CD1c-positive myeloid dendritic cell (primary cell): ENCODE measurements around the gene SGSH.

Experiments
- DNase-seq: peaks from one replicate; pipeline ENCODE4 v3.0.0-alpha.2; 2016; ENCODE audit errors: extremely low spot score

The SGSH gene

DNA sequence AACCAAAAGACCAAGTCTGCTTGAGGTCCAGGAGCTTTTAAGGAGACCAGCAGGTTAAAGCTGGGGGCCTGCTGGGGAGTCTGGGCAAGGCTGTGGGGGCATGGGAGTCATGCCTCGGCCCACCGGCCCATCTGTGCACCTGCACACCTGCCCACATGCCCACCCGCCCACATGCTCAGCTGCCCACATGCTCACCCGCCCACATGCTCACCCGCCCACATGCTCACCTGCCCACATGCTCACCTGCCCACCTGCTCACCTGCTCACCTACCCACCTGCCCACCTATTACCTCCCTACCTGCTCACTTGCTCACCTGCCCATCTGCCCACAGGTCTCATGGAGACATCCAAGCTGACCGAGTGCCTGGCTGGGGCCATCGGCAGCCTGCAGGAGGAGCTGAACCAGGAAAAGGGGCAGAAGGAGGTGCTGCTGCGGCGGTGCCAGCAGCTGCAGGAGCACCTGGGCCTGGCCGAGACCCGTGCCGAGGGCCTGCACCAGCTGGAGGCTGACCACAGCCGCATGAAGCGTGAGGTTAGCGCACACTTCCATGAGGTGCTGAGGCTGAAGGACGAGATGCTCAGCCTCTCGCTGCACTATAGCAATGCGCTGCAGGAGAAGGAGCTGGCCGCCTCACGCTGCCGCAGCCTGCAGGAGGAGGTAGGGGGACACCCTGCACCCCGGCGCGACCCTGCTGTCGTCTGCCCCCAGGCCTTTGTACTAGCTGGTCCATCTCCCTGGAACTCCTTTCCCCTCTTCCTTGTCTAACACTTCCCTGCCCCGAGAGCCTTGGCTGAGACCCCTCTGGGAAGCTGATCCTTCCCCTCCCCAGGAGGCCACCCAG lies 36.3 kb downstream of the SGSH start:
- no peak for DNase-seq

DNA sequence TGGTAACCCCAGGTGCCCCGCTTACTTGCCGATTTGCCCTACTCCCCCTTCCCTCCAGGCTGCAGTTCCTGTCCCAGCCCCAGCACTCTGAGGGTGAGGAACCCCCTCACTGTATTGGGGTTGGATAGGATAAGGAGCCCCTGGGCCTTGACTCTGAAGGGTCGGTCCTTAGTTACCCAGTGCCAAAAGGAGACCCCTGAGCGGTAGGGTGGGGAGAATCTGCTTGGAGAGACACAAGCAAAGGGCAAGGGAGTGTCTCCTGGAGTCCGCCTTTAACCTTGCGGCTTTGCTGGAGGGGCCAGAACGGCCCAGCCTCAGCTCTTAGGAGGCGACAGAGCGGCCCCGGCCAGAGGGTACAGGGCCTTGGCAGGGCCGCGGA lies 37.3 kb downstream of the SGSH start:
- no peak for DNase-seq

DNA sequence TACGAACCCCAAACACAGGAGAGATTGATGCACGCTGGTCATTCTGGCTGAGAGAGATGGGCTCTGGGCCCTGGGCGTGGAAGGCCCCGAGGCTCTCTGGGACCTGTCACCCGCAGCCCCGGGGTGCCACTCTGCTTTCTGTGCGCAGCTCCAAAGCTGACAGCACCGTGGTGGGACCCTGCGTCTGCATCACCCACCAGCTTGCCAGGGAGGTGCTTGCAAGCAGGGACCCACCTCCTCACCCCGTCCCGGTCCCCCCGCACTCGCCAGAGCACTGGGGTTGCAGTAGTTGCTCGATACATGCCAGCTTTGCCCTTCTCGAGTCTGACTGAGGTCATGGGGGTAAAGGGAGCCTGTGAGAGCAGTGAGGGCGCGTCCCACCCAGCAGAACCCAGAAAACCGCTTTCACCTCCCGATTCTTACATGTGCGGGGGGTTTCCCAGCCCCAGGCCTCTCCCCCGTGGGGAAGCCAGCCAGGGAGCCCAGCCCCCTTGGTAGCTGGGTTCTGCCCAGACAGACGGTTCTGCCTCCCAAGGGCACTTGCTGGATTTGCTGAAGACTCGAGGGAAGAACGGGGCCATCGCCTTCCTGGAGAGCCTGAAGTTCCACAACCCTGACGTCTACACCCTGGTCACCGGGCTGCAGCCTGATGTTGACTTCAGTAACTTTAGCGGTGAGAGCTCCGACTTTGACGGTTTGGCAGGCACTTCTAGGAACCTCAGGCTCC lies 37.9 kb downstream of the SGSH start:
- no peak for DNase-seq

DNA sequence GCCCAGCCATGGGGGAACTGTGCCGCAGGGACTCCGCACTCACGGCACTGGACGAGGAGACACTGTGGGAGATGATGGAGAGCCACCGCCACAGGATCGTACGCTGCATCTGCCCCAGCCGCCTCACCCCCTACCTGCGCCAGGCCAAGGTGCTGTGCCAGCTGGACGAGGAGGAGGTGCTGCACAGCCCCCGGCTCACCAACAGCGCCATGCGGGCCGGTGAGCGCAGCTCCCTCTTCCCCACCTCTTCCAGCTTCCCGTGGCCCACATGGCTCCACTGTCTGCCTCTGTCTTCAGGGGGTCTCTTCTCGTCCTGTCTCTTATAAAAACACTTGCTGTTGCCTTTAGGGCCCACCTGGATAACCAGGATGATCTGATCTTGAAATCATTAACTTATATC lies 38.7 kb downstream of the SGSH start:
- DNase-seq = no peak

DNA sequence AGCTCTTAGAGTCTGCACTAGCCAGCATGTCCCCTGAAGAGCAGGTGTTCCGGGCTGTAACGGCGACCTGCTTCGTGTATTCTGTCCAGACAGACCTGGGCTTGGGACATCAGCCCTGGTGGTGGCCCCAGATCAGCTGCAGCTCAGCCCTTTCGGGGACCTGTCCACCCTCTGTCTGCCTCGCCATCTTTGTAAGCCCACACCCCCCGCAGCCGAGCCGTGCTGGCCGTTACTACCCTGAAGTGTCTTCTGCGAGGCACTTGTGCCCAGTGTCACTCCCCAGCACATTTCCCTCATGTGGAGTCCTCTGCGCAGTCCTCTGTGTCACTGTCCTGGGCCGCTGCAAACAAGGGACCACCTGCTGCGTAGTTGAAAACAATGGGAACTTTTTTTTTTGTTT lies 39.9 kb downstream of the SGSH start:
- no peak for DNase-seq

DNA sequence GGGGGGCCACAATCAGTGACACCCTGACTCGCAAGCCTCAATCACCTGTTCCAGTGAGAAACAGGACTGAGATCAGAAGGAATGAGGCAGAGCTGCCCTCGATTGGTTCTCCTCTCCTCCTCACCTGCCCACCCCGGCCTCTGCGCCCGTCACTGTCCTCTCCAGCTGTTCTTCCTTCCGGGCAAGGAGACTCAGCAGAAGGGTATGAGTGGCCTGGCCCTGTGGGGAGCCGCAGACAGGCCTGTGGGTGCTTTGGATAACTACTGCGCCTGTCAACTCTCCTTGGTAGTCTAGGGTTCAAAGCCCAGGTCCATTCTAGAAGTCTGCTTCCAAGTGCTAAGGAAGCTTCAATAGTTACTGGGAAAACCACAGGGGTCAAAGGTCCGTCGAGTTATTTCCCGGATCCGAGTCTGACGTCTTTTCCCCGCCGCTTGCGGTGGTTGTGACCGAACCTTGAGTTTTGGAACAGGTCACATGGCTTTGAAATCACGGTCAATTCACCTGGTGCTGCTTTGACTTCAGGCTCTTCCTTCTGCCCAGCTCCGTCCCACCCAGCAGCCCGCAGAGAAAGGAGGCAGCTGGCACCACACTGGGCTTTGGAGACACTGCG lies 42.0 kb downstream of the SGSH start:
- no peak for DNase-seq

DNA sequence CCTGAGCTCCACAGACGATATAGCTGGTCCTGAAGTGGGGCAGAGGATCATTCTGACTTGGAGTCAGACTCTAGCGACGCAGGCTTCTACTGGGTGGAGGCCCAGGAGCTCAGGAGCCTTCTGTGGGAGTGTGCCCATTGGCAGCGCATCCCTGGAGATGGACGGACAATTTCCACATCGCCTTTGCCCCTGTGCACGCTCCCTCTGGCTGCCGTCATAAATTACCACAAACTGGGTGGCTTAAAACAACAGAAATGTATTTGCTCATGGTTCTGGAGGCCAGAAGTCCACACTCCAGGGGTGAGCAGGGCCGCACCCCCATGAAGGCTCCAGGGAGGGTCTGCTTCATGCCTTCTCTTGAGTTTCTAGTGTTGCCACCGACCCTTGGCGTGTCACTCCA lies 43.4 kb downstream of the SGSH start:
- DNase-seq = no peak

DNA sequence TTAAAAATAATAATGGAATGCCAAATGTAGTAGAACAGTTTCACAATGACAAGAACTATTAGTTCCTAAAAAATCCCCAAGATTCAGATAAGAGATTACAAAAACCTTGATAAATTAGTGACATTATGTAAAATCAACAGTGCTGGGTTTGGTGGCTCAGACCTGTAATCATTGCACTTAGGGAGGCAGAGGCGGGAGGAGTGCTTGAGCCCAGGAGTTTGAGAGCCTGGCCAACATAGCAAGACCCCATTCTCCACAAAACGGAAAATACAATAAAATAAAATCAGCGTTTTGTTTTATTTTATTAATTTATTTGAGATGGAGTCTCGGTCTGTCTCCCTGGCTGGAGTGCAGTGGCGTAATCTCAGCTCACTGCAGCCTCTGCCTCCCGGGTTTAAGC lies 46.2 kb downstream of the SGSH start:
- no peak for DNase-seq

DNA sequence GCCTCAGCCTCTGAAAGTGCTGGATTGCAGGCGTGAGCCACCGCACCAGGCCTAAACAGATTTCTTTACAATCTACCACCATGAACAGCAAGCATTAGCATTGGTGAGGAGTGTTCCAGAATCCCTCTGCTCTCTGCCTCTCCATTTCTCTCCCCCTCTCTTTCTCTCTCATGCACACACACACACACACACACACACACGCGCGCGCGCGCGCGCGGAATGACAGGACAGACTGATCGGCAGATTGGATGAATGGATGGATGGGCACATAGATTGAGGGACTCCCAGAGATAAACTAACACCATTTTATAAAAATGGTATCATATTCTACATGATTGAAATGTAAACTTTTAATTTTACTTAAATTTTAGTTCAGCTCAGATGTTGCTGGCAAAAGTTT lies 47.0 kb downstream of the SGSH start:
- DNase-seq = no peak

DNA sequence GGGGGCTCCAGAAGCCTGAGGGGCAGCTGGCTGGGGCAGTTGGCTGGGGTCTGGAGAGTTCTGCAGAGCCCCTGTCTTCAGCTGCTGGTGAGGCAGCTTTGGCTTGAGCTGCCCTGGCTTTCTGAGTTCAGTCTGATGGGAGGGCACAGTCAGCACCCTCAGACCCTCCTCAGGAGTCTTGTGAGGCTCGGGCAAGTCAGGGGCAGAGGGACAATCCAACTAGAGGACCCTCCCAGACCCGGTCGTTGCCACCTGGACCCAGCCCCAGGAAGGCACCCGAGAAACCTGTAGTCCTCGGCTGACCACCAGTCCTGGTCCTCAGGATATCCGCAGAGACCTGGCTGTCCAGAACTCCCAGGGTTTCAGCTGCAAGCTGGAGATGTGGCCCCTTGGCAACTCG lies 48.5 kb downstream of the SGSH start:
- no peak for DNase-seq

DNA sequence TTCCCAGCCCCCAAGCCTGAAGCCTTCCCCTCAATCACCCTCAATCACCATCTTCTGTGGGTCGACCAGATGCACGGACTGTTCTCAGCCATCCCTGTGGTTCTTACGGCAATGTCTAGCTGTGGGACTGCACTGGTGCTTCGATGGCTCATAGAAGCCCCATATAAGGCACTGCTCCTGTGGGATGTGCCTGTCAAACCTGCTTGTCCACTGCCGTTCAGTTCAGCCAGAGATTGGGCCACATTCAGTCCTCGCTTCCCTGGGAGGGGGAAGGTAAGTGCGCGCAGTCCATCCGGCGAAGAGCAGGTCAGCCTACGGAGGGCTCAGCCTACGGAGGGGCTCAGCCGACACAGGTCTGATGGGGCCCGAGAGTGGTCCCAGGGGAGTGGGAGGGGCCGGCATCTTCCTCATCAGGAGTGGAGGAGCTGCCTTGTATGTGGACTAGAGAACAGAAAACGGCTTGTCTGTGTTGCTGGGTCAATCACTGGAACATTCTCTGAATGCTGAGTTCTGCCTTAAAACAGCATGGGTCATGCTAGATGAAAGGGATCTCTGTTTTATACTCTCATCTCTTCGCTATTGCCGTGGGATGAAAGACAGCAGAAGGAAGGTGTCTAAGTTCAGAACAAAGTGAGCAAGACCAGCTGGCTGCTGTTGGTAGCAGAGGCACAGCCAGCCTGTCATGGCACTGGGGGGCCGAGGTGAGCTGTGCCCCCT lies 50.2 kb downstream of the SGSH start, which contains the start of gene CARD14:
Gene CARD14 (plus strand): TSS at position 247 of the 717 bp plus-strand sequence. CDS start 11,409 bp downstream, outside the sequence.
- DNase-seq = no peak

DNA sequence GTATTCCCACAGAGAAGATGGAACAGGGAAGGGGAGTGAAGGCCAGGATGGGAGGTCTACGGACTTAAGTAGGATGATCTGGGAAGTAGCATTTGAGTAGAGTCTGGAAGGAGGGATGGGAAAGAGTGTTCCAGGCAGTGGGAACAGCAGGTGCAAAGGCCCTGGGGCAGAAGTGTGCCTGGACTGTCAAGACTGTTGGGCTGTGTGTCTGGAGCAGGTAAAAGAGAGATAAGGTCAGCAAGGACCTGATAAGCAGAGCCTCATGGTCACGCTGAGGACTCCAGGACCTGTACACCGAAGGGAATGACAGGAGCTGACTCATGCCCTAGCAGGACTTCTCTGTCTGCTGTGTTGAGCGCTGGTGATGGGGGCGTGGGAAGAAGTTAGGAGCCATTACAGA lies 51.0 kb downstream of the SGSH start:
- DNase-seq = no peak

DNA sequence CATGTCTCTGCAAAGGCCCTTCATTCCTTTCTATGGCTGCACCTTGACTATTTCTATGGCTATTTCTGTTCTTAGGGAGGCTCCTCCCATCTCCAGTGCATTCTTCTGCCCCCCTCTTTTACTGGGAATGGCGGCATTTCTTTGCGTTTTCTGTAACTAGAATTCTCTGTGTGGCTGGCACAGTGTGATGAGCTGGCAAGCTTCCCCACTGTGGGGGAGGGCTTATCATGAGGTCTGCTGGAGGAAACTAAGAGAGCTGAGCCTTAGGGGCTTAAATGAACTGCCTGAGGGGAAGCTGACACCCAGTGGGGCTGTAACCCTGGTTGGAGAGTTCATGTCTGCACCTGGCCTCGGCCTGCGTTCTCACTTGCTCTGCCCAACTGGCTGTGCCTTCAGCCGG lies 51.8 kb downstream of the SGSH start:
- no peak for DNase-seq

DNA sequence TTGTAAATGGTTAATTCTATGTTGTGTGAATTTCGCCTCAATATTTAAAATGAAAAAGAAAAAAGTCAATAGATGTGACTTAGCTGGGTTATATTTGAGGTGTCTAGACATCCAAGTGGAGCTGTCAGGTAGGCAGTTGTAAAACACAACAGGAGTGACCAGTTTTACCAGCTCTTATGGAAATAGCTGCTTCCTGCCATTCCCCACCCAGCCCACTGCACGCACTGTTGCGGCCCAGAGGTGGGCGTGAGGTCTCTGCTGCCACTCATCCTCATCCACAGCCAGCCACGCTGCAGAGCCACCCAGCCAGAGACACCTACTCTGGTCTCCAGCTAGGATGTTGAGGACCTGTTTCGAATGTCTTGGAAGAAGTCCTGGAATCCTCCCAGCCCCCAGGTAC lies 53.7 kb downstream of the SGSH start:
- DNase-seq = no peak

DNA sequence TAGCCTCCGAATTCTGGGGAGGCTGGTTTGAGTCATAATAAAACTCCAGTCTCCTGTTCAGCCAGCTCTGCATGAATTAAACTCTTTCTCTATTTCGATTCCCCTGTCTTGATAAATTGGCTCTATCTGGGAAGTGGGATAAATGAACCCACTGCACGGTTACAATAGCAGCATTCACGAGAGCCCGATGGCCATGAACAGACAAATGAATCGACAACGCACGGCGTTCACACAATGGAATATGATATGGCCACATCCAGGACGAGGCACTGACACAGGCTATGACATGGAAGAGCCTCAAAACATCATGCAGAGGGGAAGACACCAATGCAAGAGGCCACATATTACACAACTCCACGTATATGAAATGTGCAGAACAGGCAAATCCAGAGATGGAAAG lies 55.9 kb downstream of the SGSH start:
- no peak for DNase-seq

DNA sequence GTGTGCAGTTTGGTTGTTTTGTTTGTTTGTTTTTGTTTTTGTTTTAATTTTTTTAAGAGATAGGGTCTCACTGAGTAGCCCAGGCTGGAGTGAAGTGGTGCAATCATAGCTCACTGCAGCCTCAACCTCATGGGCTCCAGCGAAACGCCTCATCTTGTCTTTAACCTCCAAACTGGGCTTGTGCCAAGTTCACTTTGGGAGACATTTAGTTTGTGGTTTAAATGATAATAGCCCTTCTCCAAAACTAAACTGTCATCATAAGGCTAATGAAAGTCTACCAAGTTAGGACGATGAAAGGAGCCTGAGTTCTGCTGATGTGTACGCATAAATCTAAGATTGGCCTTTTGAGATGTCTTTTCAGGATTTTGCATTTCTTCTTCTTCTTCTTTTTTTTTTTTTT lies 56.8 kb downstream of the SGSH start:
- no peak for DNase-seq

DNA sequence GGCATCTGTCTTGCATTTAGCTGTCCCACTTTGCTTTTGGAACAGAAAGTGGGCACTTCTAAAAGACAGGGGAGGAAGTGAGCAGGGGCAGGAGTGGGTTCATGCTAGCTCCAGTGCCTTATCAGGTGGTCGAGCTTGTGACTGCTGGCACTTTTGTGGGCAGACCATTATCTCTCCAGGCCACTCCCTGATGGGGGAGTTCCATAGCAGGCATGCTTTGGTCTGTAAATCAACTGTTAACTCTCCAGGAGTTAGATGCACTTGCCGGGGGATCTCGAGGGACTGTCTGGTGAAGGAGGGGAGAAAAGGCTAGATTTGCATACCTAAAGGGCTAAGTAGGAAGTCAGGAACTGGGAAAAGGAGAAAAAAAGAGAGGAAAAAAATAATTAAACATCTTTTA lies 59.6 kb downstream of the SGSH start:
- no peak for DNase-seq
